ENCODE measurements around the gene DPPA2. TPM values are rescaled to one million over a fixed set of nuclear protein-coding genes. Genes with fewer than 3 reads are reported as not detected.

DPPA2 gene
- total RNA-seq (ENCODE audit: low replicate concordance), result 1.2 and 1.8 TPM in 2 replicates

DNA sequence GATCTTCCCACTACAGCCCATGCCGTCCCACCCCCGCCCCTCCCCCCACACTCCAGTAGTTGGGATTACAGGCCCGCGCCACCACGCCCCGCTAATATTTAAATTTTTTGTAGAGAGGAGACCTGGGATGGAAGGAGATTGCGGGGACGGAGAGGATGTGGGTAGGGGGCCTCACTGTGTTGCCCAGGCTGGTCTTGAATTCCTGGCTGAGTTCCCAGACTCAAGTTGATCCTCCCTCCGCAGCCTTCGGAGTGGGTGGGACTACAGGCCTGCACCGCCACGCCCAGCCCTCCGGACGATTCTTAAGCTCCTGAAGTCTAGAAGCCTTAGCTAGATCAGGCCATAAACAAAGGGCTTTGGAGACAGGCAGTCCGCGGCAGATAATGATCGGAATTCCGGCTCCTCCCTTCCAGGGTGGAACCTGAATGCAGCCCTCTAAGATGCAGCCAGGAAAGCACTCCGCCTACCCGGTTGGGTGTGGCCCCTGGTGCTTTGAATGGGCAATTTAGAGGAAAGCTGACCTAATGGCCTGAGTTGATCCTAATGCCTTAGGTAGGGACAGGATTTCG lies at the start of gene DPPA2:
TSS of gene DPPA2 (minus strand) at position 356 of the 569 bp plus-strand sequence. CDS start 1,975 bp downstream, outside the sequence.
- Histone ChIP-seq H3K79me2 (ENCODE audit: low read depth) (no peaks in the 10 kb centered on the region), H2AFZ (replicated peaks) (no peak within 1 kb of the TSS), H3K9ac (no peak within 1 kb of the TSS), H3K4me2 (no peak within 1 kb of the TSS), H4K20me1 (ENCODE audit: low read depth) (no peaks in the 10 kb centered on the region), H3K4me1 (no peaks in the 10 kb centered on the region), H3K9me3 (ENCODE audit: low read depth) (no peaks in the 10 kb centered on the region), H3K27ac (no peak within 1 kb of the TSS), H3K27me3 (no peaks in the 10 kb centered on the region), H3K36me3 (no peaks in the 10 kb centered on the region), H3K4me3 (no peak within 1 kb of the TSS), H3F3A (ENCODE audit: low read depth) (no peaks in the 10 kb centered on the region)
- Mint-ChIP-seq H3K4me1 (peaks cover 5% of the 10 kb centered on the region), H3K4me3 (no peak within 1 kb of the TSS), H3K36me3 (peaks cover 2% of the 10 kb centered on the region), H3K9me3 (peaks cover 2% of the 10 kb centered on the region), H3K27ac (no peak within 1 kb of the TSS), H3K27me3 (ENCODE audit: insufficient read depth, low read depth) (no peaks in the 10 kb centered on the region)
- DNase-seq (ENCODE audit: low spot score), result peak; percentile 75
- no peak for TF ChIP-seq EZH2phosphoT487 (IDR thresholded peaks at IDR 0.05)
- TF ChIP-seq, protein P1, sequence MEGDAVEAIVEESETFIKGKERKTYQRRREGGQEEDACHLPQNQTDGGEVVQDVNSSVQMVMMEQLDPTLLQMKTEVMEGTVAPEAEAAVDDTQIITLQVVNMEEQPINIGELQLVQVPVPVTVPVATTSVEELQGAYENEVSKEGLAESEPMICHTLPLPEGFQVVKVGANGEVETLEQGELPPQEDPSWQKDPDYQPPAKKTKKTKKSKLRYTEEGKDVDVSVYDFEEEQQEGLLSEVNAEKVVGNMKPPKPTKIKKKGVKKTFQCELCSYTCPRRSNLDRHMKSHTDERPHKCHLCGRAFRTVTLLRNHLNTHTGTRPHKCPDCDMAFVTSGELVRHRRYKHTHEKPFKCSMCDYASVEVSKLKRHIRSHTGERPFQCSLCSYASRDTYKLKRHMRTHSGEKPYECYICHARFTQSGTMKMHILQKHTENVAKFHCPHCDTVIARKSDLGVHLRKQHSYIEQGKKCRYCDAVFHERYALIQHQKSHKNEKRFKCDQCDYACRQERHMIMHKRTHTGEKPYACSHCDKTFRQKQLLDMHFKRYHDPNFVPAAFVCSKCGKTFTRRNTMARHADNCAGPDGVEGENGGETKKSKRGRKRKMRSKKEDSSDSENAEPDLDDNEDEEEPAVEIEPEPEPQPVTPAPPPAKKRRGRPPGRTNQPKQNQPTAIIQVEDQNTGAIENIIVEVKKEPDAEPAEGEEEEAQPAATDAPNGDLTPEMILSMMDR (IDR thresholded peaks at IDR 0.05), result no peak
- TF ChIP-seq EZH2 (IDR thresholded peaks at IDR 0.05), result no peak

DNA sequence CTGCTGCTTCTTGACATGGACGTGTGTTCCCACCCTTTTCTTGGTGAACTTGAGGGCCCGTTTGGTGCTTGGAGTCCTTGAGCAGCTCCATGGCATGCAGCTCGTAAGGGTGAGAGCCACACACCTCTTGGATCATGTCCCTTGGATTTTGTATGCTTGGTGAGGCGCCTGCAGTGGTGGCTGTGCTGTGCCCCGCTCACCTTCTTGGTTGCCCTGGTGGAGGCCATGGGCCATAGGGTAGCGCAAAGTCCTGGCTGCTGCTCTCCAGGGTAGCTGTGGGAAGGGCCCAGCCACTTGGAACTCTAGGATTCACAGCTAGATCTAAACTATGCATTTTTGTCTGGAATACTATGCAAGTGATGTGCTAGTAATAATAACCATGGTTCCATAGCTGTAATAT lies 47.8 kb upstream of the DPPA2 start:
- H3K36me3 ChIP-seq, result no peaks in the 10 kb centered on the region
- H3K79me2 ChIP-seq (ENCODE audit: low read depth), result no peaks in the 10 kb centered on the region
- no peak overlapping the region for H3K4me2 ChIP-seq
- no peaks in the 10 kb centered on the region for H4K20me1 ChIP-seq (ENCODE audit: low read depth)
- H3K4me3 Mint-ChIP-seq, result no peak overlapping the region
- no peaks in the 10 kb centered on the region for H3F3A ChIP-seq (ENCODE audit: low read depth)
- H3K4me3 ChIP-seq, result no peak overlapping the region
- H3K4me1 Mint-ChIP-seq, result no peaks in the 10 kb centered on the region
- H3K27ac Mint-ChIP-seq, result no peak overlapping the region
- no peak overlapping the region for H3K9ac ChIP-seq
- H3K4me1 ChIP-seq, result no peaks in the 10 kb centered on the region
- H3K9me3 Mint-ChIP-seq, result no peaks in the 10 kb centered on the region
- H3K27ac ChIP-seq, result no peak overlapping the region
- no peak for TF ChIP-seq EZH2 (IDR thresholded peaks at IDR 0.05)
- no peak for TF ChIP-seq EZH2phosphoT487 (IDR thresholded peaks at IDR 0.05)
- TF ChIP-seq, protein P1 (IDR thresholded peaks at IDR 0.05), result no peak
- H3K36me3 Mint-ChIP-seq, result no peaks in the 10 kb centered on the region
- no peaks in the 10 kb centered on the region for H3K9me3 ChIP-seq (ENCODE audit: low read depth)
- H3K27me3 ChIP-seq, result no peaks in the 10 kb centered on the region
- H2AFZ ChIP-seq (replicated peaks), result no peak overlapping the region
- DNase-seq (ENCODE audit: low spot score), result no peak
- peaks cover 4% of the 10 kb centered on the region for H3K27me3 Mint-ChIP-seq (ENCODE audit: insufficient read depth, low read depth)

DNA sequence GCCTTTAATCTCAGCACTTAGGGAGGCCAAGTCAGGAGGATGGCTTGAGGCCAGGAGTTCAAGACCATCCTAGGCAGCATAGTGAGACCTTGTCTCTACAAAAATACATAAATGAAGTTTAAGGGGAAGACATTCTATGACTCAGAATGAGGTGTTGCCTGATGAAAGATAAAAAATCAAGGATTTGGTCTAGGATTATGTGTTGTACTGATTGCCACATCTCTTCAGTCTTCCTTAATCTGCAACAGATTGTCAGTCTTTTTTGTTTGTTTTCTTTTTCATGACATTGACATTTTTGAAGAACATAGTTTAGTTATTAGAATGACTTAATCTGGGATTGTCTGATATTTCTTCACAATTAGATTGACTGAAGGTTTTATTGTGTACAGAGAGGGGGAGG lies 47.3 kb upstream of the DPPA2 start:
- no peak overlapping the region for H3K9ac ChIP-seq
- H2AFZ ChIP-seq (replicated peaks), result no peak overlapping the region
- H3F3A ChIP-seq (ENCODE audit: low read depth), result no peaks in the 10 kb centered on the region
- H3K79me2 ChIP-seq (ENCODE audit: low read depth), result no peaks in the 10 kb centered on the region
- no peaks in the 10 kb centered on the region for H4K20me1 ChIP-seq (ENCODE audit: low read depth)
- DNase-seq (ENCODE audit: low spot score), result no peak
- Mint-ChIP-seq H3K4me1 (no peaks in the 10 kb centered on the region), H3K27me3 (ENCODE audit: insufficient read depth, low read depth) (peaks cover 3% of the 10 kb centered on the region), H3K9me3 (no peaks in the 10 kb centered on the region), H3K36me3 (no peaks in the 10 kb centered on the region), H3K27ac (no peak overlapping the region), H3K4me3 (no peak overlapping the region)
- no peak overlapping the region for H3K27ac ChIP-seq
- no peak overlapping the region for H3K4me3 ChIP-seq
- H3K9me3 ChIP-seq (ENCODE audit: low read depth), result no peaks in the 10 kb centered on the region
- no peaks in the 10 kb centered on the region for H3K36me3 ChIP-seq
- no peak overlapping the region for H3K4me2 ChIP-seq
- TF ChIP-seq EZH2 (IDR thresholded peaks at IDR 0.05) (no peak), EZH2phosphoT487 (IDR thresholded peaks at IDR 0.05) (no peak)
- TF ChIP-seq, protein P1 (IDR thresholded peaks at IDR 0.05), result no peak
- no peaks in the 10 kb centered on the region for H3K4me1 ChIP-seq
- H3K27me3 ChIP-seq, result no peaks in the 10 kb centered on the region
